Mucosa of stomach (tissue), 1 donor: Measurements from ENCODE around the gene C10orf71.

Experiments
- H3K27me3 ChIP-seq: one replicate; pipeline ENCODE4 v1.7.0; 2013; ENCODE audit warnings: mild to moderate bottlenecking, low read length; ENCODE audit not compliant: control insufficient read depth, insufficient read depth
- H3K36me3 ChIP-seq: one replicate; pipeline ENCODE4 v1.7.0; 2013; ENCODE audit warnings: low read length; ENCODE audit not compliant: control insufficient read depth, insufficient read depth
- H3K4me1 ChIP-seq: one replicate; pipeline ENCODE4 v1.7.0; 2013; ENCODE audit warnings: mild to moderate bottlenecking, low read length; ENCODE audit not compliant: control insufficient read depth, insufficient read depth
- H3K4me3 ChIP-seq: one replicate; pipeline ENCODE4 v1.7.0; 2013; ENCODE audit warnings: low read length
- H3K9ac ChIP-seq: one replicate; pipeline ENCODE4 v1.7.0; 2013; ENCODE audit warnings: mild to moderate bottlenecking, low read length, moderate library complexity
- H3K9me3 ChIP-seq: one replicate; pipeline ENCODE4 v1.7.0; 2013; ENCODE audit warnings: mild to moderate bottlenecking, low read length, moderate library complexity; ENCODE audit not compliant: control insufficient read depth
- donor health status: Pancreatic carcinoma.

Gene C10orf71

GRCh38 chr10:49335364-49335972 lies 36.5 kb downstream of the C10orf71 start:
- H3K27me3 ChIP-seq = peaks cover 4% of the 10 kb centered on the region
- no peak overlapping the region for H3K4me3 ChIP-seq
- H3K36me3 ChIP-seq = no peaks in the 10 kb centered on the region
- H3K9ac ChIP-seq = no peak overlapping the region
- H3K9me3 ChIP-seq = no peaks in the 10 kb centered on the region
- H3K4me1 ChIP-seq = no peaks in the 10 kb centered on the region

GRCh38 chr10:49338604-49339003 lies 39.6 kb downstream of the C10orf71 start:
- Histone ChIP-seq H3K4me1 (no peaks in the 10 kb centered on the region), H3K27me3 (peaks cover 3% of the 10 kb centered on the region), H3K9ac (no peak overlapping the region), H3K9me3 (no peaks in the 10 kb centered on the region), H3K4me3 (no peak overlapping the region), H3K36me3 (no peaks in the 10 kb centered on the region)

GRCh38 chr10:49344840-49345239 lies 45.9 kb downstream of the C10orf71 start:
- H3K9me3 ChIP-seq = no peaks in the 10 kb centered on the region
- no peaks in the 10 kb centered on the region for H3K4me1 ChIP-seq
- no peaks in the 10 kb centered on the region for H3K36me3 ChIP-seq
- H3K4me3 ChIP-seq = no peak overlapping the region
- H3K27me3 ChIP-seq = no peaks in the 10 kb centered on the region
- no peak overlapping the region for H3K9ac ChIP-seq

GRCh38 chr10:49347342-49347741 lies 48.4 kb downstream of the C10orf71 start:
- no peaks in the 10 kb centered on the region for H3K27me3 ChIP-seq
- no peaks in the 10 kb centered on the region for H3K36me3 ChIP-seq
- no peak overlapping the region for H3K4me3 ChIP-seq
- no peak overlapping the region for H3K9ac ChIP-seq
- no peaks in the 10 kb centered on the region for H3K4me1 ChIP-seq
- peaks cover 4% of the 10 kb centered on the region for H3K9me3 ChIP-seq

- peaks cover 4% of the 10 kb centered on the region for H3K9me3 ChIP-seq
- no peaks in the 10 kb centered on the region for H3K36me3 ChIP-seq
- H3K27me3 ChIP-seq = no peaks in the 10 kb centered on the region
- H3K4me1 ChIP-seq = no peaks in the 10 kb centered on the region
- no peak overlapping the region for H3K4me3 ChIP-seq
- no peak overlapping the region for H3K9ac ChIP-seq
Observed at GRCh38 chr10:49347827-49348226, 48.9 kb downstream of the C10orf71 start.

GRCh38 chr10:49348593-49348992 lies 49.6 kb downstream of the C10orf71 start:
- Histone ChIP-seq H3K9me3 (peaks cover 4% of the 10 kb centered on the region), H3K36me3 (no peaks in the 10 kb centered on the region), H3K9ac (no peak overlapping the region), H3K4me3 (no peak overlapping the region), H3K27me3 (no peaks in the 10 kb centered on the region), H3K4me1 (no peaks in the 10 kb centered on the region)

GRCh38 chr10:49349390-49349789 lies 50.4 kb downstream of the C10orf71 start:
- H3K27me3 ChIP-seq = no peaks in the 10 kb centered on the region
- no peak overlapping the region for H3K4me3 ChIP-seq
- H3K9ac ChIP-seq = no peak overlapping the region
- H3K36me3 ChIP-seq = no peaks in the 10 kb centered on the region
- peaks cover 4% of the 10 kb centered on the region for H3K9me3 ChIP-seq
- H3K4me1 ChIP-seq = no peaks in the 10 kb centered on the region

GRCh38 chr10:49350138-49350537 lies 51.2 kb downstream of the C10orf71 start:
- no peaks in the 10 kb centered on the region for H3K27me3 ChIP-seq
- peaks cover 4% of the 10 kb centered on the region for H3K9me3 ChIP-seq
- no peak overlapping the region for H3K4me3 ChIP-seq
- no peaks in the 10 kb centered on the region for H3K4me1 ChIP-seq
- no peak overlapping the region for H3K9ac ChIP-seq
- no peaks in the 10 kb centered on the region for H3K36me3 ChIP-seq

GRCh38 chr10:49350846-49351532 lies 52.0 kb downstream of the C10orf71 start:
- Histone ChIP-seq H3K9me3 (peaks cover 4% of the 10 kb centered on the region), H3K27me3 (no peaks in the 10 kb centered on the region), H3K4me1 (no peaks in the 10 kb centered on the region), H3K9ac (no peak overlapping the region), H3K4me3 (no peak overlapping the region), H3K36me3 (no peaks in the 10 kb centered on the region)

GRCh38 chr10:49351669-49352068 lies 52.7 kb downstream of the C10orf71 start:
- Histone ChIP-seq H3K9me3 (peaks cover 4% of the 10 kb centered on the region), H3K4me1 (no peaks in the 10 kb centered on the region), H3K9ac (no peak overlapping the region), H3K27me3 (no peaks in the 10 kb centered on the region), H3K36me3 (no peaks in the 10 kb centered on the region), H3K4me3 (no peak overlapping the region)

- no peaks in the 10 kb centered on the region for H3K4me1 ChIP-seq
- H3K27me3 ChIP-seq = no peaks in the 10 kb centered on the region
- H3K9ac ChIP-seq = no peak overlapping the region
Observed at GRCh38 chr10:49352323-49352722, 53.4 kb downstream of the C10orf71 start.

GRCh38 chr10:49353026-49353894 lies 54.3 kb downstream of the C10orf71 start:
- Histone ChIP-seq H3K9me3 (peaks cover 4% of the 10 kb centered on the region), H3K27me3 (no peaks in the 10 kb centered on the region), H3K9ac (no peak overlapping the region), H3K36me3 (no peaks in the 10 kb centered on the region), H3K4me1 (no peaks in the 10 kb centered on the region), H3K4me3 (no peak overlapping the region)

More at GRCh38 chr10:49352323-49352722, 53.4 kb downstream of the C10orf71 start:
- Histone ChIP-seq H3K9me3 (peaks cover 4% of the 10 kb centered on the region), H3K36me3 (no peaks in the 10 kb centered on the region), H3K4me3 (no peak overlapping the region)
